ENCODE results near the gene EHD1.

DNA sequence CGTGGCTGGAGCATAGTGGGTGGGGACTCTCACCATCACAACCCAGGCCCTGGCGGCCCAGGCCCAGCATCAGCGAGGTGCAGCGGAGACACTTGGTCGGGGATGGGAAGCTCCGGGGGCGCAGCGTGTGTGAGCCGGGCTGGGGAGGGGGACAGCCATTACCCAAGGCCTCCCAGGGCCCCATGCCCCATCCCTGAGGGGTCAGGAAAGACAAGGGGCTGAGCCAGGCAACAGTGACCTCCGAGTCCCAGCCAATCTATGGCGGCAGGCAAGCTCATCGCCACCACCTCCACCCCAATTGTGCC lies 45.3 kb downstream of the EHD1 start:
- no peak for TF ChIP-seq POLR2A (IDR thresholded peaks at IDR 0.05)
- TF ChIP-seq, protein P1, sequence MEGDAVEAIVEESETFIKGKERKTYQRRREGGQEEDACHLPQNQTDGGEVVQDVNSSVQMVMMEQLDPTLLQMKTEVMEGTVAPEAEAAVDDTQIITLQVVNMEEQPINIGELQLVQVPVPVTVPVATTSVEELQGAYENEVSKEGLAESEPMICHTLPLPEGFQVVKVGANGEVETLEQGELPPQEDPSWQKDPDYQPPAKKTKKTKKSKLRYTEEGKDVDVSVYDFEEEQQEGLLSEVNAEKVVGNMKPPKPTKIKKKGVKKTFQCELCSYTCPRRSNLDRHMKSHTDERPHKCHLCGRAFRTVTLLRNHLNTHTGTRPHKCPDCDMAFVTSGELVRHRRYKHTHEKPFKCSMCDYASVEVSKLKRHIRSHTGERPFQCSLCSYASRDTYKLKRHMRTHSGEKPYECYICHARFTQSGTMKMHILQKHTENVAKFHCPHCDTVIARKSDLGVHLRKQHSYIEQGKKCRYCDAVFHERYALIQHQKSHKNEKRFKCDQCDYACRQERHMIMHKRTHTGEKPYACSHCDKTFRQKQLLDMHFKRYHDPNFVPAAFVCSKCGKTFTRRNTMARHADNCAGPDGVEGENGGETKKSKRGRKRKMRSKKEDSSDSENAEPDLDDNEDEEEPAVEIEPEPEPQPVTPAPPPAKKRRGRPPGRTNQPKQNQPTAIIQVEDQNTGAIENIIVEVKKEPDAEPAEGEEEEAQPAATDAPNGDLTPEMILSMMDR (IDR thresholded peaks at IDR 0.05) = no peak

Measured in esophagus squamous epithelium (tissue), 4 donors.